Measurements from ENCODE around the gene NRG3.

- TF ChIP-seq EZH2 (IDR thresholded peaks at IDR 0.05; ENCODE audit: borderline replicate concordance, insufficient read depth, low read depth, low read length, poor library complexity, severe bottlenecking) (no peak), CTCF (IDR thresholded peaks at IDR 0.05) (no peak)
Measured at GRCh38 chr10:82925547-82925946, 1050.6 kb downstream of the NRG3 start.
